Ectodermal cell (in vitro differentiated cells): ENCODE results near the gene PCGF3.

ENCODE experiments used
- H3K27ac ChIP-seq: 2 replicates; pipeline ENCODE4 v1.7.0; 2013; ENCODE audit warnings: mild to moderate bottlenecking, low read depth, low read length; ENCODE audit not compliant: insufficient read depth, poor library complexity, severe bottlenecking
- H3K27me3 ChIP-seq: 2 replicates; pipeline ENCODE4 v1.7.0; 2013; ENCODE audit warnings: mild to moderate bottlenecking, low read length; ENCODE audit not compliant: insufficient read depth, control insufficient read depth, poor library complexity, severe bottlenecking
- H3K36me3 ChIP-seq: one replicate; pipeline ENCODE4 v1.7.0; 2013; ENCODE audit warnings: low read length; ENCODE audit not compliant: control insufficient read depth, insufficient read depth
- H3K4me1 ChIP-seq: one replicate; pipeline ENCODE4 v1.7.0; 2013; ENCODE audit warnings: low read length; ENCODE audit not compliant: control insufficient read depth, insufficient read depth
- H3K4me3 ChIP-seq: 2 replicates; pipeline ENCODE4 v1.7.0; 2013; ENCODE audit warnings: low read depth, low read length, control low read depth; ENCODE audit not compliant: insufficient read depth
- H3K9me3 ChIP-seq: 2 replicates; pipeline ENCODE4 v1.7.0; 2013; ENCODE audit warnings: mild to moderate bottlenecking, low read length, moderate library complexity; ENCODE audit not compliant: control insufficient read depth
- WGBS, 2 experiments: methylation state at CpG; one replicate each; pipeline ENCODE4 v1.1.7; 2013; ENCODE audit warnings: missing lambda C conversion rate in 2 of 2; 5-methylcytosine and 5-hydroxymethylcytosine counted together

The PCGF3 gene

GRCh38 chr4:717601-718320, 12.1 kb downstream of the PCGF3 start:
- no peak overlapping the region for H3K27ac ChIP-seq
- WGBS, 2 experiments: 94 to 95% methylated on average over 34 of the region's 34 CpGs

GRCh38 chr4:718460-718859, 12.8 kb downstream of the PCGF3 start:
- Histone ChIP-seq H3K4me3 (no peak overlapping the region), H3K27me3 (no peaks in the 10 kb centered on the region), H3K9me3 (no peaks in the 10 kb centered on the region), H3K27ac (no peak overlapping the region), H3K36me3 (no peaks in the 10 kb centered on the region), H3K4me1 (no peaks in the 10 kb centered on the region)
- WGBS, 2 experiments: 94 to 95% methylated on average over 8 of the region's 8 CpGs

More at GRCh38 chr4:717601-718320, 12.1 kb downstream of the PCGF3 start:
- Histone ChIP-seq H3K9me3 (no peaks in the 10 kb centered on the region), H3K36me3 (no peaks in the 10 kb centered on the region), H3K27me3 (no peaks in the 10 kb centered on the region), H3K4me3 (no peak overlapping the region), H3K4me1 (no peaks in the 10 kb centered on the region)

GRCh38 chr4:720111-720860, 14.7 kb downstream of the PCGF3 start:
- Histone ChIP-seq H3K4me3 (no peak overlapping the region), H3K4me1 (no peaks in the 10 kb centered on the region)

GRCh38 chr4:721261-722168, 15.9 kb downstream of the PCGF3 start:
- Histone ChIP-seq H3K9me3 (no peaks in the 10 kb centered on the region), H3K36me3 (no peaks in the 10 kb centered on the region), H3K27ac (no peak overlapping the region), H3K27me3 (no peaks in the 10 kb centered on the region), H3K4me3 (no peak overlapping the region), H3K4me1 (no peaks in the 10 kb centered on the region)
- WGBS, 2 experiments: 96 to 97% methylated on average over 31 of the region's 31 CpGs

More at GRCh38 chr4:720111-720860, 14.7 kb downstream of the PCGF3 start:
- Histone ChIP-seq H3K27ac (no peak overlapping the region), H3K27me3 (no peaks in the 10 kb centered on the region), H3K36me3 (no peaks in the 10 kb centered on the region), H3K9me3 (no peaks in the 10 kb centered on the region)
- 95 to 96% methylated on average over 59 of the region's 59 CpGs for WGBS, 2 experiments

GRCh38 chr4:722169-722725, 16.6 kb downstream of the PCGF3 start:
- 96 to 97% methylated on average over 47 of the region's 47 CpGs for WGBS, 2 experiments
- no peak overlapping the region for H3K27ac ChIP-seq
- no peaks in the 10 kb centered on the region for H3K9me3 ChIP-seq
- H3K36me3 ChIP-seq: no peaks in the 10 kb centered on the region
- no peaks in the 10 kb centered on the region for H3K27me3 ChIP-seq
- H3K4me3 ChIP-seq: no peak overlapping the region
- H3K4me1 ChIP-seq: no peaks in the 10 kb centered on the region

- Histone ChIP-seq H3K27ac (no peak overlapping the region), H3K36me3 (no peaks in the 10 kb centered on the region), H3K27me3 (no peaks in the 10 kb centered on the region), H3K4me3 (no peak overlapping the region), H3K9me3 (no peaks in the 10 kb centered on the region), H3K4me1 (no peaks in the 10 kb centered on the region)
- 96 to 98% methylated on average over 61 of the region's 61 CpGs for WGBS, 2 experiments
Measured at GRCh38 chr4:722851-723360, 17.3 kb downstream of the PCGF3 start.

GRCh38 chr4:723751-724530, 18.3 kb downstream of the PCGF3 start:
- WGBS, 2 experiments: 95 to 97% methylated on average over 28 of the region's 28 CpGs
- no peaks in the 10 kb centered on the region for H3K36me3 ChIP-seq
- no peaks in the 10 kb centered on the region for H3K4me1 ChIP-seq
- no peaks in the 10 kb centered on the region for H3K27me3 ChIP-seq
- no peak overlapping the region for H3K27ac ChIP-seq
- H3K9me3 ChIP-seq: no peaks in the 10 kb centered on the region
- H3K4me3 ChIP-seq: no peak overlapping the region

GRCh38 chr4:725391-726234, 20.0 kb downstream of the PCGF3 start:
- no peak overlapping the region for H3K4me3 ChIP-seq
- no peaks in the 10 kb centered on the region for H3K27me3 ChIP-seq
- WGBS, 2 experiments: 96% methylated on average over 41 of the region's 41 CpGs
- H3K4me1 ChIP-seq: no peaks in the 10 kb centered on the region
- H3K9me3 ChIP-seq: no peaks in the 10 kb centered on the region
- H3K36me3 ChIP-seq: no peaks in the 10 kb centered on the region
- H3K27ac ChIP-seq: no peak overlapping the region
